IMR-90 (cell line): Measurements from ENCODE around the gene SPATA18.

Experiments used
- CEBPB ChIP-seq: IDR thresholded peaks from 2 replicates; pipeline ENCODE4 v1.6.1; 2012; ENCODE audit warnings: low read depth, low read length, improper control_type of control experiment
- CTCF ChIP-seq: conservative IDR thresholded peaks from 2 replicates; pipeline ENCODE4 v1.5.1; 2012; ENCODE audit warnings: mild to moderate bottlenecking, low read depth, low read length, improper control_type of control experiment
- FOS ChIP-seq: fragments of 150-350 bp; IDR thresholded peaks from 2 replicates; pipeline ENCODE4 v1.6.1; 2016; ENCODE audit warnings: low read depth, low read length
- MAZ ChIP-seq: IDR thresholded peaks from 2 replicates; pipeline ENCODE4 v1.6.1; 2012; ENCODE audit warnings: low read depth, mild to moderate bottlenecking, low read length, improper control_type of control experiment, moderate library complexity, borderline replicate concordance
- MXI1 ChIP-seq: IDR thresholded peaks from 2 replicates; pipeline ENCODE4 v1.6.1; 2012; ENCODE audit warnings: low read depth, mild to moderate bottlenecking, low read length, moderate library complexity, borderline replicate concordance
- POLR2A ChIP-seq: IDR thresholded peaks from 2 replicates; pipeline ENCODE4 v1.6.1; 2012; ENCODE audit warnings: mild to moderate bottlenecking, low read depth, low read length
- RAD21 ChIP-seq: IDR thresholded peaks from 2 replicates; pipeline ENCODE4 v1.6.1; 2012; ENCODE audit warnings: low read length, improper control_type of control experiment
- RCOR1 ChIP-seq: IDR thresholded peaks from 2 replicates; pipeline ENCODE4 v1.6.1; 2012; ENCODE audit warnings: mild to moderate bottlenecking, low read length, improper control_type of control experiment; ENCODE audit not compliant: insufficient replicate concordance
- RFX5 ChIP-seq: IDR thresholded peaks from 2 replicates; pipeline ENCODE4 v1.8.0; 2012; ENCODE audit warnings: low read depth, mild to moderate bottlenecking, low read length, moderate library complexity
- USF2 ChIP-seq: fragments of 150-350 bp; IDR thresholded peaks from 2 replicates; pipeline ENCODE4 v1.6.1; 2017; ENCODE audit warnings: mild to moderate bottlenecking, antibody characterized with exemption, low read length, low read depth

DNA sequence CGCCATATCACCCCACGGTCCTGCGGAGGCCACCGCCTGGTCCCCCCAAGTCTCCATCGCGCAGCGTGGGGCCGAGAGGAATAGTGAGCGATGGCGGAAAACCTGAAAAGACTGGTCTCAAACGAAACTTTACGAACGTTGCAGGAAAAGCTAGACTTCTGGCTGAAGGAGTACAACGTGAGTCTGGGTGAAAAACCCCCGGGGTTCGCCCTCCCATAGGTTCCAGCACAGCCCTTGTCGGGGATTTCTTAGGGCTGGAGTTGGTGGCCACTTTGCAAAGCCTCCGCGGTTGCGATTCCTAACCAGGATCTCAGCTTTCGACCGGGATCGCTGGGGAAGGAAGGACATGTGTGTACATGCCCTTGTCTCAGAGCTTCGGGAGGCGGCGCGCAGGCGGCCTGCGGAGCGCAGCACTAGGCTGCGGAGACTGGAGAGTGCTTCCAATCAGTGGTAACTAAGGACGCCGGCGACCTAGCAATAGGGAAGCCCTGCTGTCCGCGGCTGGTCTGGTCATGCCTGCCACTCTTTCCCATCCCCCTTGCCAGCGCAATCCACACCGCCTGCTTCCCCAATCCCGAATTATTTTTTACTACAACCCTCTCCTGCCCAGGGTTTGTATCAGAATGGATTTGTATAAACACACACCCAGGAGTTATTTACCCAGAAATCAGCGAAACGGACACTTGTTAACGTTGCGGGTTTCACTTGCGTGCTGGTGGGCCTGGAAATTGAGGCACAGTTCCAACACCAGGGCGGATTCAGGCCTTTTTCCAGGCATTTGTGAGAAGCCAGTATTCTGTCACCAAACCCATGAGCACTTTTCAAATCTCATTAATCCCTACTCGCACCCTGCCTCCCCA, 741 bp downstream of the SPATA18 start:
- TF ChIP-seq CTCF, result no peak
- no peak for TF ChIP-seq MAZ
- no peak for TF ChIP-seq POLR2A
- no peak for TF ChIP-seq FOS
- no peak for TF ChIP-seq USF2
- TF ChIP-seq MXI1, result peak; percentile 98
- no peak for TF ChIP-seq CEBPB
- TF ChIP-seq RFX5, result no peak
- no peak for TF ChIP-seq RCOR1
- TF ChIP-seq RAD21, result no peak
